PC-9 (cell line): Measurements from ENCODE around the gene VPS8. TPM values are rescaled to one million over a fixed set of nuclear protein-coding genes. Genes with fewer than 3 reads are reported as not detected.
"Not testable (repeated sequence)": the region's sequence is repeated elsewhere in the genome, so short reads cannot be mapped to it uniquely, and the experiment has no call there.

Source experiments
- BruUV-seq: library from RNA; stranded (reverse); fragments of 400-500 nt; replicated peaks from 2 replicates; lab custom pipeline; 2021; lab: Mats Ljungman, UMichigan
- CTCF ChIA-PET: fragments of 300-600 bp; sonication (Branson Sonifier 250); formaldehyde crosslinking; loops from one replicate; lab custom pipeline; 2022; ENCODE audit warnings: antibody characterized with exemption; lab: Charles Lee
- POLR2A ChIA-PET: fragments of 300-600 bp; sonication (Branson Sonifier 250); formaldehyde crosslinking; loops from one replicate; lab custom pipeline; 2022; ENCODE audit warnings: antibody characterized with exemption; ENCODE audit not compliant: unreplicated experiment; lab: Charles Lee
- DNase-seq, 2 experiments: peaks; one replicate each; pipeline versions ENCODE4 v3.0.0 to v3.0.0-alpha.2; 2015 to 2022; ENCODE audit warnings: mixed read lengths in 1 of 2
- H2AFZ ChIP-seq: fragments of 200-600 bp; sonication (generic); 2 replicates; pipeline ENCODE4 v1.8.1; 2017; ENCODE audit warnings: antibody characterized with exemption
- H3F3A ChIP-seq: fragments of 200-600 bp; sonication (generic); 2 replicates; pipeline ENCODE4 v1.8.1; 2017; ENCODE audit warnings: antibody characterized with exemption, mild to moderate bottlenecking, low read depth; ENCODE audit not compliant: insufficient read depth
- H3K27ac ChIP-seq: fragments of 200-600 bp; sonication (generic); 2 replicates; pipeline ENCODE4 v1.6.1; 2016; ENCODE audit warnings: mixed run types
- H3K27me3 ChIP-seq: fragments of 200-600 bp; sonication (generic); 2 replicates; pipeline ENCODE4 v1.6.1; 2016; ENCODE audit warnings: low read depth, mixed run types; ENCODE audit not compliant: insufficient read depth
- H3K36me3 ChIP-seq: fragments of 200-600 bp; sonication (generic); 2 replicates; pipeline ENCODE4 v1.6.1; 2016; ENCODE audit warnings: low read depth, mixed run types
- H3K4me1 ChIP-seq: fragments of 200-600 bp; sonication (generic); replicated peaks from 2 replicates; pipeline ENCODE4 v1.6.1; 2016; ENCODE audit warnings: mixed run types; ENCODE audit not compliant: insufficient read depth
- H3K4me2 ChIP-seq: fragments of 200-600 bp; sonication (generic); 2 replicates; pipeline ENCODE4 v1.6.1; 2017; ENCODE audit warnings: mixed run types
- H3K4me3 ChIP-seq: fragments of 200-600 bp; sonication (generic); 2 replicates; pipeline ENCODE4 v1.6.1; 2016; ENCODE audit warnings: mixed run types
- H3K79me2 ChIP-seq: fragments of 200-600 bp; sonication (generic); 2 replicates; pipeline ENCODE4 v1.6.1; 2017; ENCODE audit warnings: low read depth, mixed run types
- H3K9me2 ChIP-seq: fragments of 200-600 bp; sonication (generic); 2 replicates; pipeline ENCODE4 v1.8.1; 2017; ENCODE audit warnings: mild to moderate bottlenecking; ENCODE audit not compliant: insufficient read depth
- H3K9me3 ChIP-seq: fragments of 200-600 bp; sonication (generic); 2 replicates; pipeline ENCODE4 v1.8.1; 2016; ENCODE audit warnings: low read depth; ENCODE audit not compliant: insufficient read depth
- H4K20me1 ChIP-seq: fragments of 200-600 bp; sonication (generic); 2 replicates; pipeline ENCODE4 v1.8.1; 2017; ENCODE audit not compliant: insufficient read depth
- EZH2 ChIP-seq: fragments of 200-600 bp; sonication (generic); IDR thresholded peaks from 2 replicates; pipeline ENCODE4 v1.8.0; 2017; ENCODE audit warnings: antibody characterized with exemption, low read depth
- intact Hi-C: fragments of 100-400 bp; cut with micrococcal nuclease; formaldehyde crosslinking; loops from one replicate; pipeline ENCODE4 v1.10.0; 2022; ENCODE audit not compliant: unreplicated experiment
- total RNA-seq: library from RNA; stranded (reverse); gene quantifications from 2 replicates; pipeline ENCODE4 v1.2.3, GENCODE V29; 2021
- TF ChIP-seq, protein P1 (sequence below): fragments of 200-600 bp; sonication (generic); conservative IDR thresholded peaks from 2 replicates; pipeline ENCODE4 v1.6.1; 2017; ENCODE audit warnings: mixed run types, antibody characterized with exemption, mild to moderate bottlenecking, moderate library complexity

The VPS8 gene
- total RNA-seq, 1 experiment from 2014 or later, result 80.8 TPM

DNA sequence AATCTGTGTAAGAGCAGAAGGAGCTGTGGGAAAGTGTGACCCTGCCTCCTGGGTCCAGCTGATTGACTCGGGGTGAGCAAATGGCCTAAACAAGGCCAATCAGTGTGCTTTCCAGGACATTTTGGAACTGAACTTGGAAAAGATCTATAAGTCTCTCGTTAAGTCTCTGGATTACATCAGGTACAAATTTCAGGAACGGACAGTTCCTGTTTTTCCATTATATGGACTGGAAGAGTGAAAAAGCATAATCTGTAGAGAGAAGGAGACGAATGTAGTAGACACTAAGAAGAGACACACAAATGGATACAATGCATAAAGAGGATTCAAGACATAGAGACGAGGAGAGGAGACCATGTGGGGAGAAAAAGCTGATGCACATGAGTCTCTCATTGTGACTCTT, 173.6 kb downstream of the VPS8 start:
- H3K4me1 ChIP-seq, result no peaks in the 10 kb centered on the region
- no peaks in the 10 kb centered on the region for H3F3A ChIP-seq
- no TSS peak for BruUV-seq
- no peak for TF ChIP-seq EZH2
- TF ChIP-seq, protein P1, sequence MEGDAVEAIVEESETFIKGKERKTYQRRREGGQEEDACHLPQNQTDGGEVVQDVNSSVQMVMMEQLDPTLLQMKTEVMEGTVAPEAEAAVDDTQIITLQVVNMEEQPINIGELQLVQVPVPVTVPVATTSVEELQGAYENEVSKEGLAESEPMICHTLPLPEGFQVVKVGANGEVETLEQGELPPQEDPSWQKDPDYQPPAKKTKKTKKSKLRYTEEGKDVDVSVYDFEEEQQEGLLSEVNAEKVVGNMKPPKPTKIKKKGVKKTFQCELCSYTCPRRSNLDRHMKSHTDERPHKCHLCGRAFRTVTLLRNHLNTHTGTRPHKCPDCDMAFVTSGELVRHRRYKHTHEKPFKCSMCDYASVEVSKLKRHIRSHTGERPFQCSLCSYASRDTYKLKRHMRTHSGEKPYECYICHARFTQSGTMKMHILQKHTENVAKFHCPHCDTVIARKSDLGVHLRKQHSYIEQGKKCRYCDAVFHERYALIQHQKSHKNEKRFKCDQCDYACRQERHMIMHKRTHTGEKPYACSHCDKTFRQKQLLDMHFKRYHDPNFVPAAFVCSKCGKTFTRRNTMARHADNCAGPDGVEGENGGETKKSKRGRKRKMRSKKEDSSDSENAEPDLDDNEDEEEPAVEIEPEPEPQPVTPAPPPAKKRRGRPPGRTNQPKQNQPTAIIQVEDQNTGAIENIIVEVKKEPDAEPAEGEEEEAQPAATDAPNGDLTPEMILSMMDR, result no peak
- H3K9me2 ChIP-seq, result no peaks in the 10 kb centered on the region
- H3K9me3 ChIP-seq, result no peaks in the 10 kb centered on the region
- ChIA-PET CTCF (no interaction called here), POLR2A (no interaction called here)
- H3K36me3 ChIP-seq, result no peaks in the 10 kb centered on the region
- no peak for DNase-seq
- H3K27me3 ChIP-seq, result no peaks in the 10 kb centered on the region
- no peak overlapping the region for H3K27ac ChIP-seq
- no peak overlapping the region for H3K4me3 ChIP-seq
- intact Hi-C loops, result no loop called here
- H4K20me1 ChIP-seq, result no peaks in the 10 kb centered on the region
- H3K4me2 ChIP-seq, result no peak overlapping the region
- H2AFZ ChIP-seq, result no peak overlapping the region
- H3K79me2 ChIP-seq, result no peaks in the 10 kb centered on the region

DNA sequence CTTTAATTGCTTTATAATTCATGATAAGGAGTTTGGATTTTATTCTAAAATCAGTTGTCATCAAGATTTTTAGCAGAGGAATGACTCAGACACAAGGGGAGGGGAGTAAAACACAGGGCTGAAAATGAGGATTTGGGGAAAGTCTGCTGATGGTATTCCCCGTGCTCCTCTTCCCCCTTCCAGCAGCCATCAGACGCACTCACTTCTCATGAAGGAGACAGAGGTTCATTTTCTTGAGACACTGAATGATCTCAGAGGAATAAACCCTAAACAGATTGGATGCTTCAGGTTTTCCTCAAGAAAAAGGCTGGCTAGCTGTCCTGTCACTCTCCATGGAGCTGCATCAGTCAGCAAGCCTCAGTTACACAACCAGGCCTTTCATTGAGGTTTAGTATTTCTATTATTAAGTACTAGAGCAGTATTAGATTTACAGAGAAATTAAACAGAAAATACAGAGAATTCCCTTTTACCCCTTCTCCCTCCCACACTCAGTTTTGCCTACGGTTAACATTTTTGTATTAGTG, 174.5 kb downstream of the VPS8 start:
- no peaks in the 10 kb centered on the region for H3K9me3 ChIP-seq
- H3K4me2 ChIP-seq, result no peak overlapping the region
- CTCF ChIA-PET, result no interaction called here
- H4K20me1 ChIP-seq, result no peaks in the 10 kb centered on the region
- no TSS peak for BruUV-seq
- TF ChIP-seq, protein P1, result no peak
- no peak for TF ChIP-seq EZH2
- DNase-seq, result no peak
- H3K27ac ChIP-seq, result no peak overlapping the region
- POLR2A ChIA-PET, result no interaction called here
- H3K4me3 ChIP-seq, result no peak overlapping the region
- H3K4me1 ChIP-seq, result no peaks in the 10 kb centered on the region
- H3K79me2 ChIP-seq, result no peaks in the 10 kb centered on the region
- H2AFZ ChIP-seq, result no peak overlapping the region
- intact Hi-C loops, result no loop called here
- no peaks in the 10 kb centered on the region for H3K36me3 ChIP-seq
- no peaks in the 10 kb centered on the region for H3K27me3 ChIP-seq
- H3F3A ChIP-seq, result no peaks in the 10 kb centered on the region
- no peaks in the 10 kb centered on the region for H3K9me2 ChIP-seq

DNA sequence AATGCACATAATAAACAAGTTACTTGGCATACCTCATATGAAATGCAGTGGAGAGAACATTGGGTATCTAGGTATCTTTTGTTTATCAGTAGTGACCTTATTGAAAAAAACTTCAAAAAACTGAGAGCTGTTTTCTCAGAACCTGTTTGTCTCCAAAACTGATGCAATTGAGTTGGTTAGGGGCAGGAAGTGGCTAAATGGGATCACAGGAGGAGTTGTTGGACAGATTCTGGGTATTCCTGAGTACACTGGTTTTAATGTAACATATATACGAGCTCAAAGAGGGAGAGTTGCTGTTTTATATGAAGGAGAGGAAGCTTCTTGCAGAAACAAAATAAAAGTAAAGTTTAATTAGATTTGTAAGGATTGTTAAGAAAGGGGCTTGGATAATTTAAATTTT, 181.4 kb downstream of the VPS8 start:
- Histone ChIP-seq H3K9me3 (no peaks in the 10 kb centered on the region), H3K4me2 (no peak overlapping the region), H3K4me3 (no peak overlapping the region), H3K9me2 (no peaks in the 10 kb centered on the region), H3K27ac (no peak overlapping the region), H3K79me2 (no peaks in the 10 kb centered on the region), H3K36me3 (peaks cover 7% of the 10 kb centered on the region; the same call in 1 of the 2 replicates), H4K20me1 (no peaks in the 10 kb centered on the region), H3K4me1 (0 out of 2 replicates have a peak, but pooled peaks cover 4% of the 10 kb centered on the region), H3K27me3 (no peaks in the 10 kb centered on the region), H3F3A (no peaks in the 10 kb centered on the region; the same call in 1 of the 2 replicates), H2AFZ (no peak overlapping the region)
- BruUV-seq, result no TSS peak
- no peak for DNase-seq
- ChIA-PET POLR2A (interaction anchor here (0.6 kb wide), 1 partner anchor 116 kb away, joined by 6 read pairs; no protein-coding TSS in a partner anchor), CTCF (no interaction called here)
- TF ChIP-seq EZH2, result no peak
- TF ChIP-seq, protein P1, result no peak
- intact Hi-C loops, result no loop called here

DNA sequence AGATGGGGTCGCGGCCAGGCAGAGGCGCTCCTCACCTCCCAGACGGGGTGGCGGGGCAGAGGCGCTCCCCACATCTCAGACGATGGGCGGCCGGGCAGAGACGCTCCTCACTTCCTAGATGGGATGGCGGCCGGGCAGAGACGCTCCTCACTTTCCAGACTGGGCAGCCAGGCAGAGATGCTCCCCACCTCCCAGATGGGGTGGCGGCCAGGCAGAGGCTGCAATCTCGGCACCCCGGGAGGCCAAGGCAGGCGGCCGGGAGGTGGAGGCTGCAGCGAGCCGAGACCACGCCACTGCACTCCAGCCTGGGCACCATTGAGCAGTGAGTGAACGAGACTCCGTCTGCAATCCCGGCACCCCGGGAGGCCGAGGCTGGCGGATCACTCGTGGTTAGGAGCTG, 191.9 kb downstream of the VPS8 start:
- CTCF ChIA-PET, H3K27ac ChIP-seq, DNase-seq, H3K4me2 ChIP-seq, H3K9me3 ChIP-seq, H3K4me1 ChIP-seq, H3K4me3 ChIP-seq, H3K27me3 ChIP-seq, H3K9me2 ChIP-seq, H2AFZ ChIP-seq, H3F3A ChIP-seq, H4K20me1 ChIP-seq, BruUV-seq, H3K79me2 ChIP-seq: not testable (repeated sequence)
- POLR2A ChIA-PET, result interaction anchor here (0.6 kb wide), 1 partner anchor 157 kb away, joined by 4 read pairs; no protein-coding TSS in a partner anchor
- intact Hi-C loops, result loop anchor here (1.0 kb wide), 1 partner anchor 11 kb away; no protein-coding TSS in a partner anchor
- peaks cover 22% of the 10 kb centered on the region; the same call in 1 of the 2 replicates for H3K36me3 ChIP-seq
